ENCODE measurements around the gene CHD5. TPM values are rescaled to one million over a fixed set of nuclear protein-coding genes. Genes with fewer than 3 reads are reported as not detected.

The CHD5 gene
- total RNA-seq, 2 donors from 2014 or later, result under 0.01 to 2.1 TPM

DNA sequence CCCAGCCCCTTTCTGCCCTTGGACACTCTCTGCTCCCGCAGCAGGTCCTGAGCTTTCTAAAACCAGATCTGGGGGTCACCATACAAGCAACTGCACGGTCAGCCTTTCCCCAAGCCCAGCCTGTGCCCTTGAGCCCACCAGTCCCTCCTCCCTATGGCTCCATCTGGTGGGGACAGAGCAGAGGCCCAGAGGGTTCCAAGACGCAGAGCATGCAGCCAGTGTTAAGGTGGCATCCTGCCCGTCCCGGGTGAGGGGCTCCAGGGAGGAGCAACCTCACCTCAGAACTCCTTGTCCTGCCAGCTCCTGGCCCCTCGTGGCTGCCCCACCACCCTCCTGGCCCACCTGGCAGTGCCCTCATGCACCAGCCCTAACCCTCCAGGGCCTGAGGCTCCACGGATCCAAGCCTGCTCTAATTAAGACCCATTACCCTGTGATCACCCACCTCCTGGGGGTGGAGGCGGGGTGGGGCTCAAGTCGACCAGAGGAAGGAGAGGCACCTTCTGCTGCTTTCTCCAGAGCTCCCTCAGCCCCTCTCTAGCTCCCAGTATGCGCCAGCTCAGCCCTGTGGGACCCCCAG lies 8.5 kb downstream of the CHD5 start:
- WGBS, 2 donors, result 40 to 46% methylated on average over 6 to 9 of the region's 10 CpGs
- H3K27me3 ChIP-seq, result no peaks in the 10 kb centered on the region
- no peak overlapping the region for H3K4me3 ChIP-seq
- no peak overlapping the region for H3K27ac ChIP-seq
- H3K9me3 ChIP-seq, result no peaks in the 10 kb centered on the region
- DNase-seq (no peak), ATAC-seq (no peak)
- no peaks in the 10 kb centered on the region for H3K4me1 ChIP-seq
- intact Hi-C loops (cut with DNase I), result no loop called here
- TF ChIP-seq, protein P1, sequence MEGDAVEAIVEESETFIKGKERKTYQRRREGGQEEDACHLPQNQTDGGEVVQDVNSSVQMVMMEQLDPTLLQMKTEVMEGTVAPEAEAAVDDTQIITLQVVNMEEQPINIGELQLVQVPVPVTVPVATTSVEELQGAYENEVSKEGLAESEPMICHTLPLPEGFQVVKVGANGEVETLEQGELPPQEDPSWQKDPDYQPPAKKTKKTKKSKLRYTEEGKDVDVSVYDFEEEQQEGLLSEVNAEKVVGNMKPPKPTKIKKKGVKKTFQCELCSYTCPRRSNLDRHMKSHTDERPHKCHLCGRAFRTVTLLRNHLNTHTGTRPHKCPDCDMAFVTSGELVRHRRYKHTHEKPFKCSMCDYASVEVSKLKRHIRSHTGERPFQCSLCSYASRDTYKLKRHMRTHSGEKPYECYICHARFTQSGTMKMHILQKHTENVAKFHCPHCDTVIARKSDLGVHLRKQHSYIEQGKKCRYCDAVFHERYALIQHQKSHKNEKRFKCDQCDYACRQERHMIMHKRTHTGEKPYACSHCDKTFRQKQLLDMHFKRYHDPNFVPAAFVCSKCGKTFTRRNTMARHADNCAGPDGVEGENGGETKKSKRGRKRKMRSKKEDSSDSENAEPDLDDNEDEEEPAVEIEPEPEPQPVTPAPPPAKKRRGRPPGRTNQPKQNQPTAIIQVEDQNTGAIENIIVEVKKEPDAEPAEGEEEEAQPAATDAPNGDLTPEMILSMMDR (IDR thresholded peaks at IDR 0.05), result no peak
- no peak for TF ChIP-seq POLR2A (IDR thresholded peaks at IDR 0.05)
- H3K36me3 ChIP-seq (replicated peaks in 1 of 2; ENCODE audit: insufficient read depth in 1 of 2, low read depth in 2 of 2), result no peaks in the 10 kb centered on the region

DNA sequence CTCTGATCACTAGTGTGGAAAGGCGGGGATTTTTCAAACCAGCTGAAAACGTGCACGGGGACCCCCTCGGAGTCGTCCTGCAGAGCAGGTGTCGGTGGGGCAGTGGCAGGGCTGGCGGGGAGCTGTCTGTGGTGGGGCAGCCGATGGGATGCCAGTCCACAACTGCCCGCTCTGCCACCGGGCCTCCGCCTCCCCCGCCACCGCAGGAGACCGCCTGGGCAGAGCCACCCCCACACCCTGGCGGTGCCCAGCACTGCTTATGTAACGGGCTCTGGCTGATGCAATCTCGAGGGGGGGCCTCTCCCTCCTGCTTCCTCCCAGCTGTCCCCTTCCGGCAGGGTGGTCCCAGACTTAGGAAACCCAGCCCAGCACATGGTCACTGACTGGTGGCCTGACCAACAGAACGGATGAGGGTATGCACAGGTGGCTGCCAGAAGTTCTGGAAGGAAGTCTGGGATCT lies 9.3 kb downstream of the CHD5 start:
- intact Hi-C loops (cut with DNase I), result no loop called here
- no peaks in the 10 kb centered on the region for H3K4me1 ChIP-seq
- ATAC-seq (no peak), DNase-seq (no peak)
- H3K9me3 ChIP-seq, result no peaks in the 10 kb centered on the region
- H3K36me3 ChIP-seq (replicated peaks in 1 of 2; ENCODE audit: insufficient read depth in 1 of 2, low read depth in 2 of 2), result no peaks in the 10 kb centered on the region
- H3K27ac ChIP-seq, result no peak overlapping the region
- H3K4me3 ChIP-seq, result no peak overlapping the region
- WGBS, 2 donors, result 64 to 74% methylated on average over 14 to 15 of the region's 19 CpGs
- no peaks in the 10 kb centered on the region for H3K27me3 ChIP-seq
- no peak for TF ChIP-seq POLR2A (IDR thresholded peaks at IDR 0.05)
- TF ChIP-seq, protein P1 (IDR thresholded peaks at IDR 0.05), result no peak

DNA sequence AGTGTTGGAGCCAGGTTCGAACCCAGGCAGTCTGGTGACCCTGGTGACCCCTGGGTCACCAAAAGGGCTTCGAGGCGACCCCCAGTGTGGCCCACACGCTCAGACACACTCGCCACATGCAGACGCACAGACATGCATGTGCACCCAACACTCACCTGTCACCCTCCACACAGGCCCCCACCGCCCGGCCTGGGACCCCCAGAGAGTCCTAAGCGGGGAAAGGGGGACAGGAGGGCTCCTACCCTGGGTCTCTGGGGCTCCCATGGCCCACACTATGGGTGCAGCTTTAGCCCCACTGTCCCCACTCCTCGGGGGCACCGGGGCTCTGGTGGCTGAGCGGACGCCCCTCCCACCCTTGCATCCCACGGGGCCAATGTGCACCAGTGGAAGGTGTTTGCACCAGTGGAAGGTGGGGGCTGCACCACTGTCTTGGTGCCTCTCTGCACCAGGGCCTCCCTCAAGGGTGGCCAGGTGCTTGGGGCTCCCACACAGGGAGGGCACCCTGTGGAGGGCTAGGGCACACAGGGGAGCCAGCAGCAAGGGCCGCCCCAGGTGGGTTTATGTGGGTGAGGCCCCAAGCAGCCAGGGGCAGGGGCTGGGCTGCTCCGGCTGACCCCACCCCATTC lies 9.9 kb downstream of the CHD5 start:
- Histone ChIP-seq H3K27ac (no peak overlapping the region), H3K4me3 (no peak overlapping the region), H3K4me1 (no peaks in the 10 kb centered on the region), H3K27me3 (no peaks in the 10 kb centered on the region), H3K36me3 (replicated peaks in 1 of 2; ENCODE audit: insufficient read depth in 1 of 2, low read depth in 2 of 2) (no peaks in the 10 kb centered on the region), H3K9me3 (no peaks in the 10 kb centered on the region)
- DNase-seq (no peak), ATAC-seq (no peak)
- intact Hi-C loops (cut with DNase I), result no loop called here
- TF ChIP-seq, protein P1 (IDR thresholded peaks at IDR 0.05), result no peak
- no peak for TF ChIP-seq POLR2A (IDR thresholded peaks at IDR 0.05)
- 66% methylated on average over 14 of the region's 16 CpGs; no CpG with 5 or more reads in 1 of the 2 donors for WGBS, 2 donors

DNA sequence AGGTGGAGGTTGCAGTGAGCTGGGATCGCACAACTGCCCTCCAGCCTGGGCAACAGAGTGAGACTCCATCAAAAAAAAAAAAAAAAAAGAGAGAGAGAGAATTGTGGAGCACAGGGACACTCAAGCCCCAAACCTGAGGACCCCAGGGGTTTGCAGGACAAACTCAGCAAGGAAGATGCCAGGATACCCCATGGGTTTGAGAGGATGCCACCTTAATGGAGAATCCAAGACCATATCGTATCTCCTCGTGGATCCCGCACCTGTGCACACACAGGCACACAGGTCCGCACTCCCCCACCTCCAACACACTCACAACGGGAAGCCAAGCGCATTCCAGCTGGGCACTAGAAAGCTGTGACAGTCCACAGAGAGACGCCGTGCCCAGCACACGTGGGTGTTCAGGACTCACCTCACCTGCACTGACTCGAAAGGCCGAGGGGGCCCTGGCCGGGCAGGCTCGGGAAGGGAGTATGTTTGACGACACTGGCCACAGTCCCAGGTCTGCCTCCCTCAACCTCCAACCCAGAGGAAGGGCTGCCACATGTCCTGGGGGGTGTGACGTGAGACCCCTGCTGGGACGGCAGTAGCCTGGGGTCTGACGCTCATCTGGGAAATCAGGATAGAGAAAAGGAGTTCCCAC lies 11.1 kb downstream of the CHD5 start:
- 49 to 53% methylated on average over 13 to 18 of the region's 18 CpGs for WGBS, 2 donors
- no peak for DNase-seq
- H3K27me3 ChIP-seq, result no peaks in the 10 kb centered on the region
- no peak overlapping the region for H3K27ac ChIP-seq
- H3K4me3 ChIP-seq, result no peak overlapping the region
- H3K36me3 ChIP-seq (replicated peaks in 1 of 2; ENCODE audit: insufficient read depth in 1 of 2, low read depth in 2 of 2), result no peaks in the 10 kb centered on the region
- no peak for ATAC-seq
- intact Hi-C loops (cut with DNase I), result no loop called here
- TF ChIP-seq, protein P1 (IDR thresholded peaks at IDR 0.05), result no peak
- TF ChIP-seq POLR2A (IDR thresholded peaks at IDR 0.05), result no peak
- H3K9me3 ChIP-seq, result no peaks in the 10 kb centered on the region
- no peaks in the 10 kb centered on the region for H3K4me1 ChIP-seq
